ENCODE results near the gene MICAL3.

GRCh38 chr22:17754233-17754925 is 270.0 kb downstream of the MICAL3 start:
- TF ChIP-seq CTCF (IDR thresholded peaks at IDR 0.05): no peak
- no peak for TF ChIP-seq POLR2A (IDR thresholded peaks at IDR 0.05)

Data from testis (tissue), 2 donors.